ENCODE measurements around the gene BANF2.

GRCh38 chr20:17673084-17673483, 26.7 kb upstream of the BANF2 start:
- no peak for TF ChIP-seq CTCF (IDR thresholded peaks at IDR 0.05)
- no peak for TF ChIP-seq POLR2AphosphoS5 (IDR thresholded peaks at IDR 0.05; ENCODE audit: insufficient read depth in 1 of 2, low read depth in 1 of 2)
- TF ChIP-seq POLR2A (IDR thresholded peaks at IDR 0.05) = no peak

Measured in vagina (tissue), 2 donors.